B cell (primary cell): Measurements from ENCODE around the gene NECTIN1. TPM values are rescaled to one million over a fixed set of nuclear protein-coding genes. Genes with fewer than 3 reads are reported as not detected.

Source experiments
- ATAC-seq: fragments of 200-7000 bp; cut with Tn5 transposase; one replicate; pipeline ENCODE4 v1.10.0; 2021; ENCODE audit warnings: low read depth, mild to moderate bottlenecking, moderate number of reproducible peaks, moderate library complexity
- CTCF ChIA-PET: fragments of 350-600 bp; sonication (Branson Sonifier 250); formaldehyde crosslinking; loops from one replicate; lab custom pipeline; 2021; ENCODE audit warnings: antibody characterized with exemption, inconsistent platforms; lab: Charles Lee
- POLR2A ChIA-PET: fragments of 350-600 bp; sonication (Branson Sonifier 250); formaldehyde crosslinking; loops from one replicate; lab custom pipeline; 2021; ENCODE audit warnings: antibody characterized with exemption; lab: Charles Lee
- DNase-seq: peaks from one replicate; pipeline ENCODE4 v3.0.0; 2013
- H2AFZ ChIP-seq: 2 replicates; pipeline ENCODE4 v1.6.1; 2012; ENCODE audit warnings: mild to moderate bottlenecking, low read depth, low read length; ENCODE audit not compliant: insufficient read depth, poor library complexity, severe bottlenecking
- H3K27ac ChIP-seq, 2 donors: 1 replicate in 1 of 2; 2 replicates in 1 of 2; pipeline ENCODE4 v1.5.1; 2012 to 2013; ENCODE audit warnings: low read length in 2 of 2, mild to moderate bottlenecking in 2 of 2, moderate library complexity in 1 of 2
- H3K27me3 ChIP-seq, 4 experiments: fragments of 200-600 bp in 1 of 4; sonication (generic) in 1 of 4; replicated peaks in 1 of 4; 1 replicate in 2 of 4; 2 replicates in 2 of 4; pipeline versions ENCODE4 v1.6.1 to v1.7.0; 2013 to 2016; ENCODE audit warnings: low read length in 3 of 4, mild to moderate bottlenecking in 2 of 4, mixed read lengths in 1 of 4, moderate library complexity in 1 of 4; ENCODE audit not compliant: insufficient read depth in 4 of 4, control insufficient read depth in 3 of 4; ENCODE audit errors: control extremely low read depth in 1 of 4
- H3K36me3 ChIP-seq, 2 experiments: replicated peaks in 1 of 2; 1 replicate in 1 of 2; 2 replicates in 1 of 2; pipeline versions ENCODE4 v1.6.1 to v1.7.1; 2013; ENCODE audit warnings: low read length in 1 of 2; ENCODE audit not compliant: insufficient read depth in 2 of 2, control insufficient read depth in 1 of 2; ENCODE audit errors: control extremely low read depth in 1 of 2, extremely low read depth in 1 of 2
- H3K4me1 ChIP-seq, 2 donors: fragments of 200-600 bp in 1 of 2; sonication (generic) in 1 of 2; 1 replicate in 1 of 2; 2 replicates in 1 of 2; pipeline versions ENCODE4 v1.5.1 to v1.6.1; 2013 to 2017; ENCODE audit warnings: low read length in 2 of 2; ENCODE audit not compliant: control insufficient read depth in 2 of 2, insufficient read depth in 2 of 2
- H3K4me2 ChIP-seq: replicated peaks from 2 replicates; pipeline ENCODE3; 2012; ENCODE audit warnings: mild to moderate bottlenecking, low read depth, low read length; ENCODE audit not compliant: poor library complexity, severe bottlenecking
- H3K4me3 ChIP-seq, 5 experiments: fragments of 200-600 bp in 1 of 5; sonication (generic) in 1 of 5; 1 replicate in 3 of 5; 2 replicates in 2 of 5; pipeline versions ENCODE4 v1.5.1 to v1.7.0; 2011 to 2016; ENCODE audit warnings: low read length in 4 of 5, mild to moderate bottlenecking in 4 of 5, low read depth in 2 of 5, control low read depth in 1 of 5, moderate library complexity in 1 of 5; ENCODE audit not compliant: insufficient read depth in 1 of 5; ENCODE audit errors: control extremely low read depth in 1 of 5, extremely low read depth in 1 of 5
- H3K79me2 ChIP-seq: fragments of 200-600 bp; sonication (generic); one replicate; pipeline ENCODE4 v1.6.0; 2016; ENCODE audit warnings: low read length; ENCODE audit not compliant: control insufficient read depth, insufficient read depth
- H3K9ac ChIP-seq: fragments of 200-600 bp; sonication (generic); 2 replicates; pipeline ENCODE4 v1.6.1; 2017; ENCODE audit warnings: mild to moderate bottlenecking, low read length, moderate library complexity
- H3K9me3 ChIP-seq, 3 donors: one replicate each; pipeline versions ENCODE4 v1.6.1 to v1.7.1; 2013; ENCODE audit warnings: low read length in 2 of 3; ENCODE audit not compliant: control insufficient read depth in 2 of 3, insufficient read depth in 1 of 3; ENCODE audit errors: control extremely low read depth in 1 of 3
- H4K20me1 ChIP-seq: 2 replicates; pipeline ENCODE4 v1.6.0; 2012; ENCODE audit warnings: mild to moderate bottlenecking, low read length; ENCODE audit not compliant: insufficient read depth, control insufficient read depth, poor library complexity, severe bottlenecking
- H3K27ac Mint-ChIP-seq: one replicate; pipeline ENCODE4 v1.8.0; 2021; ENCODE audit warnings: mixed read lengths
- H3K27me3 Mint-ChIP-seq: one replicate; pipeline ENCODE4 v1.8.0; 2021; ENCODE audit warnings: mixed read lengths
- H3K4me1 Mint-ChIP-seq: one replicate; pipeline ENCODE4 v1.8.0; 2021; ENCODE audit warnings: mixed read lengths
- H3K4me3 Mint-ChIP-seq: one replicate; pipeline ENCODE4 v1.8.0; 2021; ENCODE audit warnings: mixed read lengths
- H3K9me3 Mint-ChIP-seq: one replicate; pipeline ENCODE4 v1.8.0; 2022; ENCODE audit warnings: mixed read lengths; ENCODE audit not compliant: insufficient read depth
- CTCF ChIP-seq: fragments of 200-600 bp; IDR thresholded peaks from one replicate; pipeline ENCODE4 v1.8.0; 2022; ENCODE audit warnings: antibody characterized with exemption, mild to moderate bottlenecking
- EZH2 ChIP-seq: IDR thresholded peaks from 2 replicates; pipeline ENCODE4 v1.6.1; 2012; ENCODE audit warnings: borderline replicate concordance, low read depth, mild to moderate bottlenecking, moderate library complexity, low read length; ENCODE audit not compliant: insufficient read depth, poor library complexity, severe bottlenecking
- WGBS: methylation state at CpG from one replicate; pipeline ENCODE4 v1.1.5; 2013; ENCODE audit warnings: missing lambda C conversion rate; ENCODE audit not compliant: insufficient coverage; 5-methylcytosine and 5-hydroxymethylcytosine counted together
- intact Hi-C: fragments of 100-400 bp; cut with micrococcal nuclease; formaldehyde crosslinking; loops from one replicate; pipeline ENCODE4 v1.10.0; 2022
- polyA plus RNA-seq: library from polyadenylated mRNA; depleted of rRNA; stranded (reverse); fragments of >200 nt; gene quantifications from 2 replicates; pipeline ENCODE4 v1.2.3, GENCODE V29; 2012
- total RNA-seq, 2 donors: library from RNA; stranded (reverse); fragments of 120-200 nt in 1 of 2; gene quantifications; 1 replicate in 1 of 2; 2 replicates in 1 of 2; pipeline versions ENCODE4 v1.2.3 to v1.2.4, GENCODE V29; 2013 to 2022

Gene NECTIN1
- total and polyA plus RNA-seq, 2 donors (not counting 1 experiment from before 2014, with no cell fraction given), result 2.1 to 3.9 TPM

GRCh38 chr11:119625206-119625978 lies 103.6 kb downstream of the NECTIN1 start:
- no peak overlapping the region for H3K27ac Mint-ChIP-seq
- Histone ChIP-seq H3K9ac (no peak overlapping the region), H3K79me2 (no peaks in the 10 kb centered on the region), H2AFZ (no peak overlapping the region), H3K4me1 (no peaks in the 10 kb centered on the region), H3K4me2 (no peak overlapping the region), H3K27ac (no peak overlapping the region), H3K4me3 (no peak overlapping the region), H3K9me3 (no peaks in the 10 kb centered on the region), H4K20me1 (no peaks in the 10 kb centered on the region), H3K36me3 (no peaks in the 10 kb centered on the region), H3K27me3 (peaks cover 0 to 4% (median 2%) of the 10 kb centered on the region in 4 experiments)
- 86% methylated on average over 13 of the region's 19 CpGs for WGBS
- H3K4me1 Mint-ChIP-seq, result no peaks in the 10 kb centered on the region
- no peak for ATAC-seq
- ChIA-PET POLR2A (no interaction called here), CTCF (interaction anchor here (0.7 to 1.5 kb wide), 4 partner anchors 10 to 481 kb away, joined by 3 to 5 read pairs (median 4); partner anchors contain the start of gene NECTIN1)
- no peak overlapping the region for H3K4me3 Mint-ChIP-seq
- peaks cover 19% of the 10 kb centered on the region for H3K27me3 Mint-ChIP-seq
- no peak for DNase-seq
- TF ChIP-seq EZH2 (no peak), CTCF (no peak)
- H3K9me3 Mint-ChIP-seq, result no peaks in the 10 kb centered on the region
- intact Hi-C loops, result no loop called here

GRCh38 chr11:119624629-119625028 lies 104.4 kb downstream of the NECTIN1 start:
- TF ChIP-seq EZH2 (no peak), CTCF (no peak)
- no peak overlapping the region for H3K4me3 Mint-ChIP-seq
- H3K27me3 Mint-ChIP-seq, result peaks cover 15% of the 10 kb centered on the region
- DNase-seq (no peak), ATAC-seq (no peak)
- no peak overlapping the region for H3K9ac ChIP-seq
- H3K9me3 Mint-ChIP-seq, result no peaks in the 10 kb centered on the region
- no peaks in the 10 kb centered on the region for H4K20me1 ChIP-seq
- no peak overlapping the region for H3K27ac Mint-ChIP-seq
- WGBS, result 90% methylated on average over 3 of the region's 6 CpGs
- H3K4me3 ChIP-seq, result no peak overlapping the region
- peaks cover 0 to 4% (median 2%) of the 10 kb centered on the region in 4 experiments for H3K27me3 ChIP-seq
- H2AFZ ChIP-seq, result no peak overlapping the region
- intact Hi-C loops, result no loop called here
- ChIA-PET CTCF (interaction anchor here (0.6 to 1.5 kb wide), 5 partner anchors 11 to 105 kb away, joined by 3 to 5 read pairs (median 3); partner anchors contain the start of gene NECTIN1), POLR2A (no interaction called here)
- no peak overlapping the region for H3K4me2 ChIP-seq
- no peaks in the 10 kb centered on the region for H3K4me1 ChIP-seq
- no peaks in the 10 kb centered on the region for H3K79me2 ChIP-seq
- no peak overlapping the region for H3K27ac ChIP-seq
- H3K9me3 ChIP-seq, result no peaks in the 10 kb centered on the region
- peaks cover 3% of the 10 kb centered on the region for H3K4me1 Mint-ChIP-seq
- H3K36me3 ChIP-seq, result no peaks in the 10 kb centered on the region
